Keratinocyte (primary cell): ENCODE results near the gene SH3BP5. TPM values are rescaled to one million over a fixed set of nuclear protein-coding genes. Genes with fewer than 3 reads are reported as not detected.

Experiments used
- DNase-seq: peaks from one replicate; pipeline ENCODE4 v3.0.0-alpha.2; 2011; ENCODE audit warnings: low read depth, missing footprints, low spot score
- FAIRE-seq: peaks from 2 replicates; lab custom pipeline; 2011; peaks lifted over from hg19 to GRCh38; lab: Jason Lieb, UNC
- H2AFZ ChIP-seq: 2 replicates; pipeline ENCODE4 v1.6.0; 2012; ENCODE audit warnings: low read length, control low read depth, inconsistent platforms; ENCODE audit not compliant: control insufficient read depth
- H3K27ac ChIP-seq: 2 replicates; pipeline ENCODE4 v1.5.1; 2011; ENCODE audit warnings: low read length; ENCODE audit not compliant: control insufficient read depth, insufficient read depth
- H3K27me3 ChIP-seq: 3 replicates; pipeline ENCODE4 v1.6.0; 2011; ENCODE audit warnings: low read length; ENCODE audit not compliant: control insufficient read depth, insufficient read depth; ENCODE audit errors: extremely low read depth
- H3K36me3 ChIP-seq, 2 experiments: 2 replicates in 1 of 2; 3 replicates in 1 of 2; pipeline ENCODE4 v1.5.1; 2011; ENCODE audit warnings: low read length in 2 of 2, mild to moderate bottlenecking in 1 of 2; ENCODE audit not compliant: control insufficient read depth in 2 of 2, insufficient read depth in 2 of 2; ENCODE audit errors: extremely low read depth in 1 of 2
- H3K4me1 ChIP-seq: 3 replicates; pipeline ENCODE4 v1.5.1; 2011; ENCODE audit warnings: low read length; ENCODE audit not compliant: control insufficient read depth, insufficient read depth; ENCODE audit errors: extremely low read depth
- H3K4me2 ChIP-seq: 3 replicates; pipeline ENCODE4 v1.6.0; 2011; ENCODE audit warnings: low read depth, low read length; ENCODE audit not compliant: control insufficient read depth, insufficient read depth; ENCODE audit errors: extremely low read depth
- H3K4me3 ChIP-seq, 3 experiments: fragments of 200-600 bp in 1 of 3; sonication (generic) in 1 of 3; 2 replicates in 2 of 3; 3 replicates in 1 of 3; pipeline ENCODE4 v1.5.1; 2011 to 2016; ENCODE audit warnings: low read length in 3 of 3, mild to moderate bottlenecking in 3 of 3, control low read depth in 2 of 3, inconsistent platforms in 1 of 3, low read depth in 1 of 3, mixed read lengths in 1 of 3, mixed run types in 1 of 3, moderate library complexity in 1 of 3; ENCODE audit not compliant: control insufficient read depth in 2 of 3, insufficient read depth in 2 of 3; ENCODE audit errors: extremely low read depth in 1 of 3
- H3K79me2 ChIP-seq: 2 replicates; pipeline ENCODE4 v1.6.0; 2012; ENCODE audit warnings: low read length; ENCODE audit not compliant: control insufficient read depth, insufficient read depth
- H3K9ac ChIP-seq: 3 replicates; pipeline ENCODE4 v1.6.0; 2011; ENCODE audit warnings: low read length; ENCODE audit not compliant: control insufficient read depth, insufficient read depth; ENCODE audit errors: extremely low read depth
- H3K9me1 ChIP-seq: 3 replicates; pipeline ENCODE4 v1.6.0; 2011; ENCODE audit warnings: low read length; ENCODE audit not compliant: control insufficient read depth, insufficient read depth; ENCODE audit errors: extremely low read depth
- H3K9me3 ChIP-seq: 2 replicates; pipeline ENCODE4 v1.5.1; 2012; ENCODE audit warnings: low read depth, low read length; ENCODE audit not compliant: control insufficient read depth
- H4K20me1 ChIP-seq: 3 replicates; pipeline ENCODE4 v1.6.0; 2011; ENCODE audit warnings: low read length; ENCODE audit not compliant: control insufficient read depth, insufficient read depth; ENCODE audit errors: extremely low read depth
- EZH2 ChIP-seq: IDR thresholded peaks from one replicate; pipeline ENCODE4 v1.6.1; 2012; ENCODE audit warnings: inconsistent platforms, mild to moderate bottlenecking, low read length, moderate library complexity
- dilution Hi-C: fragments of 300-500 bp; cut with MboI; formaldehyde crosslinking; loops from one replicate; pipeline ENCODE4 v1.7.0; 2020; ENCODE audit warnings: low sequenced_read_pairs; ENCODE audit not compliant: extremely low pct_ligation_motif_present
- polyA plus RNA-seq, 5 experiments: library from polyadenylated mRNA; depleted of rRNA in 3 of 5; stranded (reverse) in 3 of 5; stranded (forward) in 1 of 5; unstranded in 1 of 5; fragments of >200 nt; gene quantifications; 1 replicate in 1 of 5; 2 replicates in 3 of 5; 3 replicates in 1 of 5; pipeline versions ENCODE4 v1.2.1 to v1.2.3, GENCODE V29; 2011 to 2012; ENCODE audit warnings: missing spikeins in 2 of 5, low read depth in 1 of 5, low replicate concordance in 1 of 5
- TF ChIP-seq, protein P1 (sequence below), 3 experiments: IDR thresholded peaks in 1 of 3; conservative IDR thresholded peaks in 1 of 3; optimal IDR thresholded peaks in 1 of 3; 2 replicates in 2 of 3; 3 replicates in 1 of 3; pipeline versions ENCODE3 to v1.5.1; 2011; ENCODE audit warnings: low read length in 3 of 3, mild to moderate bottlenecking in 3 of 3, moderate library complexity in 2 of 3, control low read depth in 1 of 3, inconsistent platforms in 1 of 3; ENCODE audit not compliant: insufficient read depth in 2 of 3; ENCODE audit errors: extremely low read depth in 1 of 3

Gene SH3BP5
- polyA plus RNA-seq, 1 donor (not counting 4 experiments of a cell fraction or from before 2014, with no cell fraction given), result 13.4 TPM

DNA sequence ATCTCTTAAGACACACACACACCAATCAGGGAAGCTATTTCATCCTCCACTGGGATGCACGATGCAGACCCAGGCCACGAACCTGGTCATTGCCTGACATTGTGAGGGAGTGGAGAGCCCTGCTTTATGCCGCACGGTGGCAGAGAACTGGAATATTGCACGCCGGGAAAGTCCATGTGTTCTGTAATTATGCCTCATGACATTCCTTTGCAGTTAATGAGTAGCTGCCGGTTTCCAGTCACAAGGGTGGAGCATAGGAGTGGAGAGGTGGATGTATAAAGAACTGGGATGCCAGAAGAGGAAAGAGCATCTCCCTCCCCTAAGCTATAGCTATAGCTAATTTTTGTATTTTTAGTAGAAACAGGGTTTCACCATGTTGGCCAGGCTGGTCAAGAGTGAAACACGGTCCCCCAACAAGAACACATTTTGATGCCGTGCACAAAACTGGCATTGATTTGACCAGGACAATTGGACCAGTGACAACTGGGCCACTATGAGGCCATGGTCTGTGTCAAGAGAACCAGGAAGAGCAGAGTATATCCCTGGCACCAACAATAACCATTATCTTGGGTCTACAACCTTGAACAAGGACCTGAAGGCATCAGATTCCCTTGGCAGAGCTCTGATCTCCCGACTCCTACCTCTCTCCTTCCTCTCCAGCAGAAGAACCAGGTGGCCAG, 51.4 kb downstream of the SH3BP5 start:
- H3K27ac ChIP-seq, result no peak overlapping the region
- DNase-seq (no peak), FAIRE-seq (no peak)
- no peaks in the 10 kb centered on the region for H3K9me3 ChIP-seq
- H3K27me3 ChIP-seq, result no peaks in the 10 kb centered on the region
- peaks cover 4% of the 10 kb centered on the region for H3K4me1 ChIP-seq
- H3K4me2 ChIP-seq, result no peak overlapping the region
- no peaks in the 10 kb centered on the region for H3K9me1 ChIP-seq
- TF ChIP-seq, protein P1, sequence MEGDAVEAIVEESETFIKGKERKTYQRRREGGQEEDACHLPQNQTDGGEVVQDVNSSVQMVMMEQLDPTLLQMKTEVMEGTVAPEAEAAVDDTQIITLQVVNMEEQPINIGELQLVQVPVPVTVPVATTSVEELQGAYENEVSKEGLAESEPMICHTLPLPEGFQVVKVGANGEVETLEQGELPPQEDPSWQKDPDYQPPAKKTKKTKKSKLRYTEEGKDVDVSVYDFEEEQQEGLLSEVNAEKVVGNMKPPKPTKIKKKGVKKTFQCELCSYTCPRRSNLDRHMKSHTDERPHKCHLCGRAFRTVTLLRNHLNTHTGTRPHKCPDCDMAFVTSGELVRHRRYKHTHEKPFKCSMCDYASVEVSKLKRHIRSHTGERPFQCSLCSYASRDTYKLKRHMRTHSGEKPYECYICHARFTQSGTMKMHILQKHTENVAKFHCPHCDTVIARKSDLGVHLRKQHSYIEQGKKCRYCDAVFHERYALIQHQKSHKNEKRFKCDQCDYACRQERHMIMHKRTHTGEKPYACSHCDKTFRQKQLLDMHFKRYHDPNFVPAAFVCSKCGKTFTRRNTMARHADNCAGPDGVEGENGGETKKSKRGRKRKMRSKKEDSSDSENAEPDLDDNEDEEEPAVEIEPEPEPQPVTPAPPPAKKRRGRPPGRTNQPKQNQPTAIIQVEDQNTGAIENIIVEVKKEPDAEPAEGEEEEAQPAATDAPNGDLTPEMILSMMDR (optimal IDR thresholded peaks at IDR 0.05 in 1 of 3, IDR thresholded peaks at IDR 0.05 in 1 of 3, conservative IDR thresholded peaks at IDR 0.05 in 1 of 3; ENCODE audit: extremely low read depth in 1 of 3, insufficient read depth in 2 of 3, low read length in 3 of 3), result no peak
- TF ChIP-seq EZH2, result no peak
- H3K9ac ChIP-seq, result no peak overlapping the region
- no peaks in the 10 kb centered on the region for H3K79me2 ChIP-seq
- no peaks in the 10 kb centered on the region for H3K36me3 ChIP-seq
- no peak overlapping the region for H3K4me3 ChIP-seq
- dilution Hi-C loops, result no loop called here
- no peak overlapping the region for H2AFZ ChIP-seq
- H4K20me1 ChIP-seq, result no peaks in the 10 kb centered on the region

DNA sequence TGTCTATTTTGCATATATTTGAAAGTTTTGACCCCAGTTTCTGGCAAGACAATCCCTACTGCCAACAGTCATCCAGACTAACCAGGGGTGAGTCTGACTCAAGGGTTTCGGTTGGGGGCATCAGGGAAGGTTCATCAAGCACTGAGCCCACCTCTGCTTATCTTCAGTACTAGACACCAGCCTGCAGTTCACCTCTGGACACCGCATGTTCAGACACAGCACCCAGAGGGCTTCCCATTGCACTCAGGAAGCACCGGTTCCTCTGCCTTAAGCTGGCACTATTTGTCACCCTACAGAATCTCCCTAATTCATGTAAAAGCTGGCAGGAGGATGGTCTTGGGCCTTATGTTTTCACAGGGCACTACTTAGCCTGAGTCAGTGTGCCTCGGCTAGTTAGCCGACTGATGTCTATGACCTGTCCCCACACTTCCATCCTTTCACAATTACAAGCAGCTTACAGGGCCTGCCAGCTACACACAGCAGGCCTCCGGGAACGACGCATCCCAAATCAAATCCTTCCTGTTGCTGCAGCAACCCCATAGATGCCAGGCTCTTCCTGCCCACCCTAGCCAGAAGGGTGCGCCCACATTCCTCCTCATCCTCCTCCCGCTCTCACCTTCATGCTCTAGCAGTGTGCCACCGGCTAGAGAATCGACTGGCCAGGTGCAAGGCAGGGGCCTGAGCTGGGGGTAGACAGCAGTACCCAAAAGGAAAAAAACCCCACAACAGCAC, 52.5 kb downstream of the SH3BP5 start:
- no peak overlapping the region for H3K27ac ChIP-seq
- dilution Hi-C loops, result no loop called here

More for the DNA sequence above, 52.5 kb downstream of the SH3BP5 start:
- Histone ChIP-seq H3K36me3 (no peaks in the 10 kb centered on the region), H4K20me1 (no peaks in the 10 kb centered on the region), H3K9me3 (no peaks in the 10 kb centered on the region), H3K79me2 (no peaks in the 10 kb centered on the region), H3K4me1 (peaks cover 4% of the 10 kb centered on the region), H3K4me3 (no peak overlapping the region), H3K9ac (no peak overlapping the region), H2AFZ (no peak overlapping the region), H3K9me1 (no peaks in the 10 kb centered on the region), H3K4me2 (no peak overlapping the region), H3K27me3 (no peaks in the 10 kb centered on the region)
- TF ChIP-seq, protein P1 (optimal IDR thresholded peaks at IDR 0.05 in 1 of 3, IDR thresholded peaks at IDR 0.05 in 1 of 3, conservative IDR thresholded peaks at IDR 0.05 in 1 of 3; ENCODE audit: extremely low read depth in 1 of 3, insufficient read depth in 2 of 3, low read length in 3 of 3), result peak in 1 of 3 experiments; percentile 14
- TF ChIP-seq EZH2, result no peak
- DNase-seq (no peak), FAIRE-seq (no peak)
